Measurements from ENCODE around the gene ARID5B. TPM values are rescaled to one million over a fixed set of nuclear protein-coding genes. Genes with fewer than 3 reads are reported as not detected.

Gene ARID5B
- total RNA-seq, 1 experiment from 2014 or later = 2.3 TPM

- Mint-ChIP-seq H3K4me3 (no peak overlapping the region), H3K27ac (no peak overlapping the region)
- CTCF ChIA-PET = no interaction called here
Measured at GRCh38 chr10:62054830-62055229, 153.3 kb downstream of the ARID5B start.

More at GRCh38 chr10:62054830-62055229, 153.3 kb downstream of the ARID5B start:
- ATAC-seq (no peak), DNase-seq (ENCODE audit: low spot score) (no peak)
- Mint-ChIP-seq H3K27me3 (ENCODE audit: low read depth) (no peaks in the 10 kb centered on the region), H3K9me3 (peaks cover 8% of the 10 kb centered on the region; the same call in 1 of the 2 replicates), H3K4me1 (peaks cover 25% of the 10 kb centered on the region), H3K36me3 (peaks cover 3% of the 10 kb centered on the region; the same call in 1 of the 2 replicates)
- TF ChIP-seq ATF2 (CRISPR knock-in tag; IDR thresholded peaks at IDR 0.05; ENCODE audit: borderline replicate concordance, low read depth) (no peak), ZNF121 (CRISPR knock-in tag; IDR thresholded peaks at IDR 0.05) (no peak), GRHL2 (CRISPR knock-in tag; IDR thresholded peaks at IDR 0.05; ENCODE audit: insufficient replicate concordance, severe bottlenecking) (no peak), PREB (CRISPR knock-in tag; IDR thresholded peaks at IDR 0.05; ENCODE audit: borderline replicate concordance) (no peak), MAX (CRISPR knock-in tag; IDR thresholded peaks at IDR 0.05) (no peak), USF2 (CRISPR knock-in tag; IDR thresholded peaks at IDR 0.05) (no peak), ZNF232 (CRISPR knock-in tag; IDR thresholded peaks at IDR 0.05) (no peak), USF1 (CRISPR knock-in tag; IDR thresholded peaks at IDR 0.05) (no peak), RORB (CRISPR knock-in tag; IDR thresholded peaks at IDR 0.05) (no peak), ZNF532 (CRISPR knock-in tag; IDR thresholded peaks at IDR 0.05; ENCODE audit: borderline replicate concordance) (no peak), FOXP4 (CRISPR knock-in tag; IDR thresholded peaks at IDR 0.05) (no peak), CBFB (CRISPR knock-in tag; IDR thresholded peaks at IDR 0.05; ENCODE audit: low read depth) (no peak), NR3C1 (CRISPR knock-in tag; conservative IDR thresholded peaks at IDR 0.05; ENCODE audit: low read depth) (no peak), ZNF425 (CRISPR knock-in tag; conservative IDR thresholded peaks at IDR 0.05) (no peak), ELF4 (CRISPR knock-in tag; IDR thresholded peaks at IDR 0.05; ENCODE audit: low read depth) (no peak), E2F4 (CRISPR knock-in tag; IDR thresholded peaks at IDR 0.05; ENCODE audit: borderline replicate concordance, low read depth) (no peak), ERG (CRISPR knock-in tag; IDR thresholded peaks at IDR 0.05) (no peak), SP1 (CRISPR knock-in tag; conservative IDR thresholded peaks at IDR 0.05) (no peak), ZNF317 (CRISPR knock-in tag; IDR thresholded peaks at IDR 0.05; ENCODE audit: borderline replicate concordance, low read depth) (no peak)
- POLR2A ChIA-PET = interaction anchor here (1.0 kb wide), 1 partner anchor 52 kb away, joined by 3 read pairs; no protein-coding TSS in a partner anchor

Measured in WTC11 (cell line).